HG02759 (cell line): ENCODE measurements around the gene EPN1.

ENCODE experiments used
- ATAC-seq: cut with Tn5 transposase; IDR thresholded peaks from one replicate; pipeline ENCODE4 v1.9.1; 2021; ENCODE audit warnings: mild to moderate bottlenecking, moderate library complexity; ENCODE audit not compliant: unreplicated experiment

The EPN1 gene

GRCh38 chr19:55692681-55693081 is 17.7 kb downstream of the EPN1 start:
- no peak for ATAC-seq

- no peak for ATAC-seq
Observed at GRCh38 chr19:55693336-55693974, 18.4 kb downstream of the EPN1 start.

GRCh38 chr19:55694241-55694655 is 19.2 kb downstream of the EPN1 start:
- ATAC-seq: no peak

GRCh38 chr19:55694656-55695491 is 19.8 kb downstream of the EPN1 start:
- ATAC-seq: no peak

- no peak for ATAC-seq
Observed at GRCh38 chr19:55695511-55696290, 20.7 kb downstream of the EPN1 start.

GRCh38 chr19:55696301-55697068 is 21.5 kb downstream of the EPN1 start:
- no peak for ATAC-seq

GRCh38 chr19:55697069-55697440 is 22.0 kb downstream of the EPN1 start:
- no peak for ATAC-seq

- no peak for ATAC-seq
Observed at GRCh38 chr19:55697698-55698097, 22.7 kb downstream of the EPN1 start.

- no peak for ATAC-seq
Observed at GRCh38 chr19:55698256-55698655, 23.2 kb downstream of the EPN1 start.

- no peak for ATAC-seq
Observed at GRCh38 chr19:55699221-55699620, 24.2 kb downstream of the EPN1 start.

GRCh38 chr19:55700813-55701212 is 25.8 kb downstream of the EPN1 start:
- no peak for ATAC-seq

- no peak for ATAC-seq
Observed at GRCh38 chr19:55702131-55702627, 27.2 kb downstream of the EPN1 start.

GRCh38 chr19:55703790-55704215 is 28.8 kb downstream of the EPN1 start:
- ATAC-seq: no peak

- no peak for ATAC-seq
Observed at GRCh38 chr19:55704494-55705245, 29.6 kb downstream of the EPN1 start.

GRCh38 chr19:55705972-55706371 is 30.9 kb downstream of the EPN1 start:
- no peak for ATAC-seq

GRCh38 chr19:55711719-55712118 is 36.7 kb downstream of the EPN1 start:
- no peak for ATAC-seq

GRCh38 chr19:55712804-55713631 is 38.0 kb downstream of the EPN1 start:
- no peak for ATAC-seq

GRCh38 chr19:55716531-55716930 is 41.5 kb downstream of the EPN1 start:
- ATAC-seq: no peak

- no peak for ATAC-seq
Observed at GRCh38 chr19:55717251-55717650, 42.2 kb downstream of the EPN1 start.
